Measurements from ENCODE around the gene SPECC1. TPM values are rescaled to one million over a fixed set of nuclear protein-coding genes. Genes with fewer than 3 reads are reported as not detected.

Gene SPECC1
- polyA plus RNA-seq, 1 of the 3 experiments (the other 2 are of a cell fraction), result 11.2 TPM

DNA sequence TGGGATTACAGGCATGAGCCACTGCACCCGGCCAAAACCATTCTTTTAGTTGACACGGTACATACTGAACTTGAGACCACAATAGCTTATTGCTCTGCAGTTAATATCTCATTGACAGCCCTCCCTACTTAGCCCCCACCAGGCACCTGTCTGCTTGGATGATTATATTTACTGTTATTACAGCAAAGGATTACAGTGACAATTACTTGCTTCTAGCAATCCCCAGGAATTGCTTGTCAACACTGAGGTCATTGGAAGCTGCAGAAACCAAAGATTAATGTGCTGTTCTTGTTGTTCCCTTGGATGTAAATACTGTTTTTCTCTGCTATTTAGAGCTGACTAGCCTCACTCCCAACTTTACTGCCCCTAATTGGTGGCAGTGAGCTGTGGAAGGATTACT lies 247.0 kb downstream of the SPECC1 start:
- Histone ChIP-seq H3K27ac (ENCODE audit: low read depth in 2 of 2, low read length in 1 of 2) (no peak overlapping the region), H3F3A (replicated peaks; ENCODE audit: insufficient read depth) (no peaks in the 10 kb centered on the region), H2AFZ (ENCODE audit: low read depth) (no peak overlapping the region), H3K9ac (no peak overlapping the region), H3K79me2 (ENCODE audit: insufficient read depth) (no peaks in the 10 kb centered on the region), H3K27me3 (ENCODE audit: insufficient read depth) (no peaks in the 10 kb centered on the region), H3K4me1 (ENCODE audit: control insufficient read depth in 1 of 2, insufficient read depth in 2 of 2, low read depth in 1 of 2, low read length in 1 of 2) (no peaks in the 10 kb centered on the region), H3K4me2 (no peak overlapping the region), H3K4me3 (ENCODE audit: low read depth in 2 of 2, low read length in 1 of 2) (no peak overlapping the region), H3K36me3 (replicated peaks in 1 of 2; ENCODE audit: control insufficient read depth in 1 of 2, insufficient read depth in 2 of 2, low read length in 1 of 2) (peaks cover 3 to 16% of the 10 kb centered on the region in 2 experiments), H4K20me1 (ENCODE audit: insufficient read depth) (no peaks in the 10 kb centered on the region), H3K9me3 (no peaks in the 10 kb centered on the region), H3K9me2 (no peaks in the 10 kb centered on the region)
- TF ChIP-seq CHD2 (IDR thresholded peaks at IDR 0.05; ENCODE audit: low read length, partially characterized antibody), result no peak
- TF ChIP-seq, protein P1, sequence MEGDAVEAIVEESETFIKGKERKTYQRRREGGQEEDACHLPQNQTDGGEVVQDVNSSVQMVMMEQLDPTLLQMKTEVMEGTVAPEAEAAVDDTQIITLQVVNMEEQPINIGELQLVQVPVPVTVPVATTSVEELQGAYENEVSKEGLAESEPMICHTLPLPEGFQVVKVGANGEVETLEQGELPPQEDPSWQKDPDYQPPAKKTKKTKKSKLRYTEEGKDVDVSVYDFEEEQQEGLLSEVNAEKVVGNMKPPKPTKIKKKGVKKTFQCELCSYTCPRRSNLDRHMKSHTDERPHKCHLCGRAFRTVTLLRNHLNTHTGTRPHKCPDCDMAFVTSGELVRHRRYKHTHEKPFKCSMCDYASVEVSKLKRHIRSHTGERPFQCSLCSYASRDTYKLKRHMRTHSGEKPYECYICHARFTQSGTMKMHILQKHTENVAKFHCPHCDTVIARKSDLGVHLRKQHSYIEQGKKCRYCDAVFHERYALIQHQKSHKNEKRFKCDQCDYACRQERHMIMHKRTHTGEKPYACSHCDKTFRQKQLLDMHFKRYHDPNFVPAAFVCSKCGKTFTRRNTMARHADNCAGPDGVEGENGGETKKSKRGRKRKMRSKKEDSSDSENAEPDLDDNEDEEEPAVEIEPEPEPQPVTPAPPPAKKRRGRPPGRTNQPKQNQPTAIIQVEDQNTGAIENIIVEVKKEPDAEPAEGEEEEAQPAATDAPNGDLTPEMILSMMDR (IDR thresholded peaks at IDR 0.05), result no peak
- TF ChIP-seq, protein P2, sequence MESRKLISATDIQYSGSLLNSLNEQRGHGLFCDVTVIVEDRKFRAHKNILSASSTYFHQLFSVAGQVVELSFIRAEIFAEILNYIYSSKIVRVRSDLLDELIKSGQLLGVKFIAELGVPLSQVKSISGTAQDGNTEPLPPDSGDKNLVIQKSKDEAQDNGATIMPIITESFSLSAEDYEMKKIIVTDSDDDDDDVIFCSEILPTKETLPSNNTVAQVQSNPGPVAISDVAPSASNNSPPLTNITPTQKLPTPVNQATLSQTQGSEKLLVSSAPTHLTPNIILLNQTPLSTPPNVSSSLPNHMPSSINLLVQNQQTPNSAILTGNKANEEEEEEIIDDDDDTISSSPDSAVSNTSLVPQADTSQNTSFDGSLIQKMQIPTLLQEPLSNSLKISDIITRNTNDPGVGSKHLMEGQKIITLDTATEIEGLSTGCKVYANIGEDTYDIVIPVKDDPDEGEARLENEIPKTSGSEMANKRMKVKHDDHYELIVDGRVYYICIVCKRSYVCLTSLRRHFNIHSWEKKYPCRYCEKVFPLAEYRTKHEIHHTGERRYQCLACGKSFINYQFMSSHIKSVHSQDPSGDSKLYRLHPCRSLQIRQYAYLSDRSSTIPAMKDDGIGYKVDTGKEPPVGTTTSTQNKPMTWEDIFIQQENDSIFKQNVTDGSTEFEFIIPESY (IDR thresholded peaks at IDR 0.05; ENCODE audit: borderline replicate concordance, low read depth), result no peak
- TF ChIP-seq, protein P3, sequence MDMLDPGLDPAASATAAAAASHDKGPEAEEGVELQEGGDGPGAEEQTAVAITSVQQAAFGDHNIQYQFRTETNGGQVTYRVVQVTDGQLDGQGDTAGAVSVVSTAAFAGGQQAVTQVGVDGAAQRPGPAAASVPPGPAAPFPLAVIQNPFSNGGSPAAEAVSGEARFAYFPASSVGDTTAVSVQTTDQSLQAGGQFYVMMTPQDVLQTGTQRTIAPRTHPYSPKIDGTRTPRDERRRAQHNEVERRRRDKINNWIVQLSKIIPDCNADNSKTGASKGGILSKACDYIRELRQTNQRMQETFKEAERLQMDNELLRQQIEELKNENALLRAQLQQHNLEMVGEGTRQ (IDR thresholded peaks at IDR 0.05; ENCODE audit: borderline replicate concordance, low read depth, low read length), result no peak
- no peak for TF ChIP-seq EP300 (IDR thresholded peaks at IDR 0.05; ENCODE audit: borderline replicate concordance in 1 of 2, low read depth in 1 of 2, low read length in 1 of 2)
- ChIA-PET CTCF (interaction anchor here (1.0 to 2.4 kb wide), 2 partner anchors 19 to 30 kb away, joined by 4 to 7 read pairs; no protein-coding TSS in a partner anchor), POLR2A (no interaction called here)
- 92% methylated on average over 2 of the region's 2 CpGs for WGBS (ENCODE audit: low lambda C conversion rate)
- DNase-seq, result no peak

DNA sequence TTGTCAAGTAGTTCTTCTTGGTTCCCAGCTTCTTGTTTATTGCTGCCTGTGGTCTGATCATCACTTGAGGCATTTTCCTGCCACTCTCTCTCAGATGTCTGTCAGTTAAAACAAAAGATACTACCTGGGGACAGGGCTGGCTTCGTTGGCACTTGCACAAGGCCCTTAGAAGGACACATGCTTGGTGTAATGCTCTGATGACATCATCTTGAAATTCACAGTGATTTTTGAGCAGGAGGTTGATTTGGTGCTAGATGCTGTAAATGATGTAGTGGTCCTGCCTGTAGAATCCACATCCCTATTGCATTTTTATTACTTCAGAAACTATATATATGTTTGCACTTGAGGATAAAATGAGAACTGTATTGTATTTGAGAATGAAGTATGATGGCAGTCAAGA lies 247.8 kb downstream of the SPECC1 start:
- no peak overlapping the region for H3K4me3 ChIP-seq (ENCODE audit: low read depth in 2 of 2, low read length in 1 of 2)
- ChIA-PET POLR2A (no interaction called here), CTCF (interaction anchor here (1.0 to 2.4 kb wide), 2 partner anchors 18 to 30 kb away, joined by 4 to 7 read pairs; no protein-coding TSS in a partner anchor)
- H3K9ac ChIP-seq, result no peak overlapping the region
- H3K4me2 ChIP-seq, result no peak overlapping the region
- H3K36me3 ChIP-seq (replicated peaks in 1 of 2; ENCODE audit: control insufficient read depth in 1 of 2, insufficient read depth in 2 of 2, low read length in 1 of 2), result peaks cover 3 to 9% of the 10 kb centered on the region in 2 experiments
- no peaks in the 10 kb centered on the region for H3K4me1 ChIP-seq (ENCODE audit: control insufficient read depth in 1 of 2, insufficient read depth in 2 of 2, low read depth in 1 of 2, low read length in 1 of 2)
- H3K9me2 ChIP-seq, result no peaks in the 10 kb centered on the region
- no peak for DNase-seq
- H4K20me1 ChIP-seq (ENCODE audit: insufficient read depth), result no peaks in the 10 kb centered on the region
- 100% methylated on average over 1 of the region's 1 CpG for WGBS (ENCODE audit: low lambda C conversion rate)
- H3F3A ChIP-seq (replicated peaks; ENCODE audit: insufficient read depth), result no peaks in the 10 kb centered on the region
- H2AFZ ChIP-seq (ENCODE audit: low read depth), result no peak overlapping the region
- H3K27me3 ChIP-seq (ENCODE audit: insufficient read depth), result no peaks in the 10 kb centered on the region
- H3K9me3 ChIP-seq, result no peaks in the 10 kb centered on the region
- no peaks in the 10 kb centered on the region for H3K79me2 ChIP-seq (ENCODE audit: insufficient read depth)
- no peak overlapping the region for H3K27ac ChIP-seq (ENCODE audit: low read depth in 2 of 2, low read length in 1 of 2)
- TF ChIP-seq RXRA (IDR thresholded peaks at IDR 0.05; ENCODE audit: borderline replicate concordance, low read depth) (no peak), EP300 (IDR thresholded peaks at IDR 0.05; ENCODE audit: borderline replicate concordance in 1 of 2, low read depth in 1 of 2, low read length in 1 of 2) (no peak), TAF1 (IDR thresholded peaks at IDR 0.05; ENCODE audit: borderline replicate concordance, low read depth, low read length) (no peak), CHD2 (IDR thresholded peaks at IDR 0.05; ENCODE audit: low read length, partially characterized antibody) (no peak), RAD21 (IDR thresholded peaks at IDR 0.05; ENCODE audit: low read length) (no peak), SIN3A (IDR thresholded peaks at IDR 0.05; ENCODE audit: borderline replicate concordance, low read depth, low read length) (no peak), RFX5 (IDR thresholded peaks at IDR 0.05; ENCODE audit: low read length) (no peak), MEF2A (IDR thresholded peaks at IDR 0.05; ENCODE audit: borderline replicate concordance, low read depth) (no peak), SMC3 (IDR thresholded peaks at IDR 0.05; ENCODE audit: low read depth, low read length) (no peak)
- TF ChIP-seq, protein P3 (IDR thresholded peaks at IDR 0.05; ENCODE audit: borderline replicate concordance, low read depth, low read length), result no peak
- TF ChIP-seq, protein P2 (IDR thresholded peaks at IDR 0.05; ENCODE audit: borderline replicate concordance, low read depth), result no peak
- TF ChIP-seq, protein P4, sequence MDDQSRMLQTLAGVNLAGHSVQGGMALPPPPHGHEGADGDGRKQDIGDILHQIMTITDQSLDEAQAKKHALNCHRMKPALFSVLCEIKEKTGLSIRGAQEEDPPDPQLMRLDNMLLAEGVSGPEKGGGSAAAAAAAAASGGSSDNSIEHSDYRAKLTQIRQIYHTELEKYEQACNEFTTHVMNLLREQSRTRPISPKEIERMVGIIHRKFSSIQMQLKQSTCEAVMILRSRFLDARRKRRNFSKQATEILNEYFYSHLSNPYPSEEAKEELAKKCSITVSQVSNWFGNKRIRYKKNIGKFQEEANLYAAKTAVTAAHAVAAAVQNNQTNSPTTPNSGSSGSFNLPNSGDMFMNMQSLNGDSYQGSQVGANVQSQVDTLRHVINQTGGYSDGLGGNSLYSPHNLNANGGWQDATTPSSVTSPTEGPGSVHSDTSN (IDR thresholded peaks at IDR 0.05), result no peak
- TF ChIP-seq, protein P5, sequence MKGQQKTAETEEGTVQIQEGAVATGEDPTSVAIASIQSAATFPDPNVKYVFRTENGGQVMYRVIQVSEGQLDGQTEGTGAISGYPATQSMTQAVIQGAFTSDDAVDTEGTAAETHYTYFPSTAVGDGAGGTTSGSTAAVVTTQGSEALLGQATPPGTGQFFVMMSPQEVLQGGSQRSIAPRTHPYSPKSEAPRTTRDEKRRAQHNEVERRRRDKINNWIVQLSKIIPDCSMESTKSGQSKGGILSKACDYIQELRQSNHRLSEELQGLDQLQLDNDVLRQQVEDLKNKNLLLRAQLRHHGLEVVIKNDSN (IDR thresholded peaks at IDR 0.05; ENCODE audit: borderline replicate concordance, low read depth), result no peak
